SK-N-SH treated with all-trans-retinoic acid at 6 μM for 48 hours (cell line): ENCODE results near the gene TFDP1.

Source experiments
- ATAC-seq: fragments of 200-7000 bp; cut with Tn5 transposase; 3 replicates; pipeline ENCODE4 v1.9.1; 2020; ENCODE audit warnings: mild to moderate bottlenecking, moderate library complexity
- ARNTL ChIP-seq: fragments of 450-650 bp; formaldehyde crosslinking; IDR thresholded peaks from 2 replicates; pipeline ENCODE4 v1.5.0; 2020; ENCODE audit warnings: low read depth, mild to moderate bottlenecking, moderate library complexity, borderline replicate concordance
- CREB5 ChIP-seq: fragments of 250-450 bp; sonication (Bioruptor Pico); IDR thresholded peaks from 2 replicates; pipeline ENCODE4 v1.5.1; 2020; ENCODE audit warnings: low read depth, mild to moderate bottlenecking, moderate library complexity
- CSDC2 ChIP-seq: fragments of 250-450 bp; sonication (Bioruptor Pico); IDR thresholded peaks from 2 replicates; pipeline ENCODE4 v1.5.0; 2020; ENCODE audit warnings: mild to moderate bottlenecking, moderate library complexity
- CSRNP3 ChIP-seq: fragments of 250-450 bp; sonication (Bioruptor Pico); IDR thresholded peaks from 2 replicates; pipeline ENCODE4 v1.5.1; 2021; ENCODE audit warnings: mild to moderate bottlenecking, moderate library complexity
- ESRRG ChIP-seq: fragments of 250-450 bp; sonication (Bioruptor Pico); IDR thresholded peaks from 2 replicates; pipeline ENCODE4 v1.6.1; 2021; ENCODE audit warnings: mild to moderate bottlenecking
- GLIS3 ChIP-seq: fragments of 250-450 bp; sonication (Bioruptor Pico); IDR thresholded peaks from 2 replicates; pipeline ENCODE4 v1.5.0; 2020; ENCODE audit warnings: mild to moderate bottlenecking, moderate library complexity
- OSR1 ChIP-seq: fragments of 250-450 bp; sonication (Bioruptor Pico); IDR thresholded peaks from 2 replicates; pipeline ENCODE4 v1.8.0; 2022; ENCODE audit warnings: moderate library complexity, mild to moderate bottlenecking, inconsistent platforms
- PATZ1 ChIP-seq: fragments of 250-450 bp; sonication (Bioruptor Pico); IDR thresholded peaks from 2 replicates; pipeline ENCODE4 v1.8.0; 2020; ENCODE audit warnings: mild to moderate bottlenecking, moderate library complexity, borderline replicate concordance
- POU6F1 ChIP-seq: fragments of 250-450 bp; sonication (Bioruptor Pico); IDR thresholded peaks from 2 replicates; pipeline ENCODE4 v1.8.0; 2021; ENCODE audit warnings: low read depth, mild to moderate bottlenecking, moderate library complexity, borderline replicate concordance
- PPARA ChIP-seq: fragments of 250-450 bp; sonication (Bioruptor Pico); IDR thresholded peaks from 2 replicates; pipeline ENCODE4 v1.5.0; 2020; ENCODE audit warnings: mild to moderate bottlenecking, borderline replicate concordance
- RARB ChIP-seq: fragments of 250-450 bp; sonication (Bioruptor Pico); IDR thresholded peaks from 2 replicates; pipeline ENCODE4 v1.8.0; 2021; ENCODE audit warnings: mild to moderate bottlenecking, moderate library complexity
- SNAI2 ChIP-seq: fragments of 250-450 bp; sonication (Bioruptor Pico); IDR thresholded peaks from 2 replicates; pipeline ENCODE4 v1.5.0; 2020; ENCODE audit warnings: mild to moderate bottlenecking, moderate library complexity
- TCF4 ChIP-seq: fragments of 250-450 bp; sonication (Bioruptor Pico); IDR thresholded peaks from 2 replicates; pipeline ENCODE4 v1.8.0; 2021; ENCODE audit warnings: mild to moderate bottlenecking, moderate library complexity, borderline replicate concordance
- TSHZ2 ChIP-seq: fragments of 250-450 bp; sonication (Bioruptor Pico); IDR thresholded peaks from 2 replicates; pipeline ENCODE4 v1.5.0; 2020; ENCODE audit warnings: mild to moderate bottlenecking, moderate library complexity
- ZC3H10 ChIP-seq: fragments of 250-450 bp; sonication (Bioruptor Pico); IDR thresholded peaks from 2 replicates; pipeline ENCODE4 v1.5.1; 2021; ENCODE audit warnings: mild to moderate bottlenecking, moderate library complexity
- ZFP3 ChIP-seq: fragments of 250-450 bp; sonication (Bioruptor Pico); IDR thresholded peaks from 2 replicates; pipeline ENCODE4 v1.5.0; 2020; ENCODE audit warnings: mild to moderate bottlenecking, moderate library complexity
- ZFP30 ChIP-seq: fragments of 450-650 bp; formaldehyde crosslinking; IDR thresholded peaks from 2 replicates; pipeline ENCODE4 v1.5.0; 2022; ENCODE audit warnings: mild to moderate bottlenecking, moderate library complexity
- ZNF565 ChIP-seq: fragments of 450-650 bp; formaldehyde crosslinking; conservative IDR thresholded peaks from 2 replicates; pipeline ENCODE4 v1.5.0; 2020; ENCODE audit warnings: low read depth, mild to moderate bottlenecking, moderate library complexity
- ZNF70 ChIP-seq: fragments of 450-650 bp; formaldehyde crosslinking; IDR thresholded peaks from 2 replicates; pipeline ENCODE4 v1.5.0; 2020; ENCODE audit warnings: mild to moderate bottlenecking, moderate library complexity
- ZNF8 ChIP-seq: fragments of 450-650 bp; formaldehyde crosslinking; IDR thresholded peaks from 2 replicates; pipeline ENCODE4 v1.5.0; 2020; ENCODE audit warnings: mild to moderate bottlenecking, moderate library complexity

Gene TFDP1

GRCh38 chr13:113605461-113605860 is 20.9 kb downstream of the TFDP1 start:
- ATAC-seq, result no peak
- TF ChIP-seq ESRRG (CRISPR knock-in tag) (no peak), TSHZ2 (no peak), ZNF8 (CRISPR knock-in tag) (no peak), ZFP30 (CRISPR knock-in tag) (no peak), ZFP3 (CRISPR knock-in tag) (no peak), PPARA (CRISPR knock-in tag) (no peak), ZNF70 (CRISPR knock-in tag) (no peak), ARNTL (CRISPR knock-in tag) (no peak), ZNF565 (CRISPR knock-in tag) (no peak), OSR1 (CRISPR knock-in tag) (no peak)
- TF ChIP-seq, all 23 proteins: peak for 0

- TF ChIP-seq CREB5 (CRISPR knock-in tag) (no peak), CSDC2 (CRISPR knock-in tag) (no peak), PATZ1 (CRISPR knock-in tag) (no peak), ZNF8 (CRISPR knock-in tag) (no peak), GLIS3 (CRISPR knock-in tag) (no peak), SNAI2 (CRISPR knock-in tag) (no peak), ZNF565 (CRISPR knock-in tag) (no peak)
- no peak for ATAC-seq
These were observed 21.4 kb downstream of the TFDP1 start for GRCh38 chr13:113605866-113606438.

- no peak for TF ChIP-seq CSDC2 (CRISPR knock-in tag)
- no peak for TF ChIP-seq TCF4 (CRISPR knock-in tag)
- TF ChIP-seq POU6F1 (CRISPR knock-in tag), result no peak
- TF ChIP-seq ARNTL (CRISPR knock-in tag), result no peak
- TF ChIP-seq GLIS3 (CRISPR knock-in tag), result no peak
- no peak for TF ChIP-seq CSRNP3
- no peak for TF ChIP-seq ZNF8 (CRISPR knock-in tag)
- TF ChIP-seq ZC3H10 (CRISPR knock-in tag), result no peak
- no peak for TF ChIP-seq RARB
- TF ChIP-seq ZNF565 (CRISPR knock-in tag), result no peak
- no peak for TF ChIP-seq ZNF70 (CRISPR knock-in tag)
- TF ChIP-seq OSR1 (CRISPR knock-in tag), result no peak
- ATAC-seq, result no peak
These were observed 22.7 kb downstream of the TFDP1 start for GRCh38 chr13:113607056-113607888.
